Measurements from ENCODE around the gene KMT2E. TPM values are rescaled to one million over a fixed set of nuclear protein-coding genes. Genes with fewer than 3 reads are reported as not detected.

KMT2E gene
- total and polyA plus RNA-seq, 11 donors = 17.0 to 59.5 (median 44.3) TPM

DNA sequence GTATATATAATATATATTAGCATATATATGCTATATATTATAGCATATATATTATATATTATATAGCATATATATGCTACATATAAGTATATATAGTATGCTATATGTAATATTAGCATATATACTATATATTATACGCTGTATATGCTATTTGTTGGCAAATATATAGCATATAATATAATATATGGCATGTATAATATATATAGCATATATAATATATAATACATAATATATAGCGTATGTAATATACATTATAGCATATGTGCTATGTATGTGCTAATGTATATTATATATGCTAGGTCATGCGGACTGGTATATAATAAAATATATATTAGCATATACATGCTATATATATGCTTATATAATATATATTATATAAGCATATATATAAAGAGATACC is 72.8 kb downstream of the KMT2E start:
- Histone ChIP-seq H3K4me3 (no peak overlapping the region), H3K27me3 (no peaks in the 10 kb centered on the region), H3K36me3 (peaks cover 0 to 99% (median 96%) of the 10 kb centered on the region in 9 donors), H3K9me3 (no peaks in the 10 kb centered on the region), H3K27ac (no peak overlapping the region), H3K4me1 (peaks cover 0 to 13% (median 0%) of the 10 kb centered on the region in 12 donors)
- TF ChIP-seq, protein P1, sequence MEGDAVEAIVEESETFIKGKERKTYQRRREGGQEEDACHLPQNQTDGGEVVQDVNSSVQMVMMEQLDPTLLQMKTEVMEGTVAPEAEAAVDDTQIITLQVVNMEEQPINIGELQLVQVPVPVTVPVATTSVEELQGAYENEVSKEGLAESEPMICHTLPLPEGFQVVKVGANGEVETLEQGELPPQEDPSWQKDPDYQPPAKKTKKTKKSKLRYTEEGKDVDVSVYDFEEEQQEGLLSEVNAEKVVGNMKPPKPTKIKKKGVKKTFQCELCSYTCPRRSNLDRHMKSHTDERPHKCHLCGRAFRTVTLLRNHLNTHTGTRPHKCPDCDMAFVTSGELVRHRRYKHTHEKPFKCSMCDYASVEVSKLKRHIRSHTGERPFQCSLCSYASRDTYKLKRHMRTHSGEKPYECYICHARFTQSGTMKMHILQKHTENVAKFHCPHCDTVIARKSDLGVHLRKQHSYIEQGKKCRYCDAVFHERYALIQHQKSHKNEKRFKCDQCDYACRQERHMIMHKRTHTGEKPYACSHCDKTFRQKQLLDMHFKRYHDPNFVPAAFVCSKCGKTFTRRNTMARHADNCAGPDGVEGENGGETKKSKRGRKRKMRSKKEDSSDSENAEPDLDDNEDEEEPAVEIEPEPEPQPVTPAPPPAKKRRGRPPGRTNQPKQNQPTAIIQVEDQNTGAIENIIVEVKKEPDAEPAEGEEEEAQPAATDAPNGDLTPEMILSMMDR (IDR thresholded peaks at IDR 0.05) = no peak
- no peak for TF ChIP-seq POLR2A (IDR thresholded peaks at IDR 0.05)
- intact Hi-C loops (cut with DNase I) = no loop called here
- no peak for DNase-seq
- no peak for ATAC-seq
- 96 to 98% (median 97%) methylated on average over 3 of the region's 3 CpGs for WGBS, 4 donors

DNA sequence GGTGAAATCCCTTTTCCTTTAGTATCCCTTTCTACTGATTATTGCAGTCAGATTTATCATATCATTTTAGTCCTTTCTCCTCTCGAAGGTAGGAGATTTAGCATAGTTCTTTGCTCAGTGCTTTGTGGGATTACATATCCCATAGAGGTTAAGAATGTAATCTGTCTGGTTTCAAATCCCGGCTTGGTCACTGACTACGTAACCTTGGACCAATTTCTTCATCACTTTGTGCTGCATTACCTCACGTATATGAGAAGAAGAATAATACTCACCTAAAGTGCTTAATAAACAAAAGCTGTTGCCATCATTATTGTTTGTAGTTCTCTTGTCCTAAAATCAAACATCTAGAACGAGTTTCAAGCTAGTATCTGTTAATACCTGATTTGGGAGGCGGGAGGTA is 74.0 kb downstream of the KMT2E start:
- H3K4me3 ChIP-seq = no peak overlapping the region
- intact Hi-C loops (cut with DNase I) = no loop called here
- TF ChIP-seq POLR2A (IDR thresholded peaks at IDR 0.05) = no peak
- TF ChIP-seq, protein P1 (IDR thresholded peaks at IDR 0.05) = no peak
- 86 to 93% (median 91%) methylated on average over 6 of the region's 6 CpGs for WGBS, 4 donors
- H3K9me3 ChIP-seq = no peaks in the 10 kb centered on the region
- ATAC-seq (no peak), DNase-seq (no peak)
- no peak overlapping the region for H3K27ac ChIP-seq
- peaks cover 0 to 99% (median 96%) of the 10 kb centered on the region in 9 donors for H3K36me3 ChIP-seq
- H3K4me1 ChIP-seq = peaks cover 0 to 13% (median 0%) of the 10 kb centered on the region in 12 donors
- no peaks in the 10 kb centered on the region for H3K27me3 ChIP-seq

DNA sequence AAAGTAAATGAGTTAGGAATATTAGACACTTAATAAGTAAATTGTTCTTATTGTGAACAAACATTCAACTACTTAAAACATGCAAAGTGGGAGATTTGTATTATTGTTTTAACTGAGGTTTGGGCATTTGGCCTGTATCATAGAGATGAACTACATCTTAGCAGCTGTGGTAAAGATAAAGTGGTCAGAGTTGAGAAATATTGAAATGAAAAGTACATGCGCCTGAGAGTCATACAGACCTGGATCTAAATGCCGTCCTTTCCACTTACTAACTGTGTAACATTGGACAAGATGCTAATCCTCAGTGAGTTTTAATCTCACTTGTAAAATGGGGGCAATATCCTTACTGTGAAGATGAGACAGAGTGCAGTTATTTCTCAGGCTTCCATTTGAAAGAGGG is 74.5 kb downstream of the KMT2E start:
- Histone ChIP-seq H3K4me3 (no peak overlapping the region), H3K27me3 (no peaks in the 10 kb centered on the region), H3K9me3 (no peaks in the 10 kb centered on the region), H3K36me3 (peaks cover 0 to 99% (median 96%) of the 10 kb centered on the region in 9 donors), H3K4me1 (peaks cover 0 to 13% (median 0%) of the 10 kb centered on the region in 12 donors), H3K27ac (no peak overlapping the region)
- TF ChIP-seq, protein P1 (IDR thresholded peaks at IDR 0.05) = no peak
- TF ChIP-seq POLR2A (IDR thresholded peaks at IDR 0.05) = no peak
- intact Hi-C loops (cut with DNase I) = no loop called here
- WGBS, 4 donors = 80 to 93% (median 90%) methylated on average over 2 of the region's 2 CpGs
- ATAC-seq (no peak), DNase-seq (no peak)

DNA sequence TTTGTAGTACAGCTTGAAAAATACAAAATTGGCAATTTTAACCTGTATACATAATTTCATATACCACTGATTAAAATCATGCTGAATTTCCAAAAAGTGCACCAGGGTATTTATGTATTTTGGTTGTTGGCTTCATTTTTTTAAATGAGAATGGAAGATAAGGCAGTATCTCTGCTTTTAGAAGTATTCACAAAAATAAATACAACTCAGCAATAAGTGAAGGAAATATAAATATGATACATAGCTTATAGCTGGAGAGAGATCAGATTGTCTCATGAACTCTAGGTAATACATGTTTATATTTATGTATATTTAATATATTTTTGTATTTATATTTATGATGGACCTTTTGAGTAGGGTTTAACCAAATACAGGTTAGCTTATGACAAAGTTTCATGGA is 81.0 kb downstream of the KMT2E start:
- Histone ChIP-seq H3K36me3 (peaks cover 0 to 99% (median 83%) of the 10 kb centered on the region in 9 donors), H3K27ac (no peak overlapping the region)
- no peak for ATAC-seq

More for the DNA sequence above, 81.0 kb downstream of the KMT2E start:
- Histone ChIP-seq H3K4me3 (no peak overlapping the region), H3K9me3 (no peaks in the 10 kb centered on the region), H3K4me1 (peaks cover 0 to 22% (median 3%) of the 10 kb centered on the region in 12 donors), H3K27me3 (no peaks in the 10 kb centered on the region)
- intact Hi-C loops (cut with DNase I) = loop anchor here in 1 of 10 donors (5.0 kb wide), 1 partner anchor 113 kb away; no protein-coding TSS in a partner anchor
- no peak for DNase-seq
- TF ChIP-seq, protein P1 (IDR thresholded peaks at IDR 0.05) = no peak
- no peak for TF ChIP-seq POLR2A (IDR thresholded peaks at IDR 0.05)
